Psoas muscle (tissue), 8 donors: ENCODE measurements around the gene OSM. TPM values are rescaled to one million over a fixed set of nuclear protein-coding genes. Genes with fewer than 3 reads are reported as not detected.
A peak's percentile ranks its signal among the peaks of the same experiment; 100 is the strongest.

Experiments used
- ATAC-seq, 4 donors: fragments of 200-7000 bp; cut with Tn5 transposase; one replicate each; pipeline ENCODE4 v1.9.1; 2020; ENCODE audit warnings: moderate library complexity in 3 of 4, mild to moderate bottlenecking in 2 of 4
- DNase-seq, 2 donors: peaks; one replicate each; pipeline ENCODE4 v3.0.0-alpha.2; 2020
- H3K27ac ChIP-seq: fragments of 200-600 bp; one replicate; pipeline ENCODE4 v1.8.0; 2022
- H3K27me3 ChIP-seq, 3 donors: fragments of 200-600 bp in 1 of 3; one replicate each; pipeline versions ENCODE4 v1.6.1 to v1.8.0; 2013 to 2022; ENCODE audit warnings: low read length in 2 of 3, mild to moderate bottlenecking in 2 of 3, moderate library complexity in 1 of 3; ENCODE audit not compliant: insufficient read depth in 3 of 3
- H3K36me3 ChIP-seq, 2 donors: fragments of 200-600 bp in 1 of 2; one replicate each; pipeline versions ENCODE4 v1.6.1 to v1.8.0; 2013 to 2022; ENCODE audit warnings: low read depth in 1 of 2, mild to moderate bottlenecking in 1 of 2, moderate library complexity in 1 of 2; ENCODE audit not compliant: insufficient read depth in 1 of 2
- H3K4me1 ChIP-seq: fragments of 200-600 bp; one replicate; pipeline ENCODE4 v1.8.0; 2022
- H3K4me3 ChIP-seq: fragments of 200-600 bp; one replicate; pipeline ENCODE4 v1.8.0; 2022; ENCODE audit warnings: mild to moderate bottlenecking
- H3K9me3 ChIP-seq: fragments of 200-600 bp; one replicate; pipeline ENCODE4 v1.8.0; 2022
- CTCF ChIP-seq: fragments of 200-600 bp; IDR thresholded peaks from one replicate; pipeline ENCODE4 v1.8.0; 2022; ENCODE audit warnings: antibody characterized with exemption
- WGBS, 3 donors: extraction: QIAGEN DNeasy Blood & Tissue Kit; methylation state at CpG; one replicate each; pipeline versions ENCODE4 v1.1.6 to v1.1.7; 2013; 5-methylcytosine and 5-hydroxymethylcytosine counted together
- intact Hi-C, 2 donors: fragments of 100-400 bp; cut with DNase I; formaldehyde crosslinking; loops; one replicate each; pipeline versions ENCODE4 v1.11.0 to v1.14.2; 2022
- polyA plus RNA-seq, 3 donors: library from polyadenylated mRNA; stranded (reverse); fragments of 200-250 nt; gene quantifications; one replicate each; pipeline ENCODE4 v1.2.3, GENCODE V29; 2013
- total RNA-seq, 4 donors: library from RNA; stranded (reverse); fragmentation: NEBNext Ultra II Directional in 2 of 4; extraction: Animal tissue kit (Norgen Biotek cat#: 25700) in 2 of 4; gene quantifications; one replicate each; pipeline versions ENCODE4 v1.2.1 to v1.2.4, GENCODE V29; 2021 to 2023
- donor health status: healthy with polysubstance abuse.
- donor health status: DM: no; HTN: no; CAD: no; lungs with moderate emphysema.
- donor health status: Bipolar disorder and iron deficiency.
- donor health status: healthy.
- donor health status: DM: yes; HTN: yes; CAD: no.
- donor health status: DM: no; HTN: no; CAD: no.
- donor health status: DM: no; HTN: no; CAD: no.
- donor health status: DM: yes; HTN: yes; CAD: no.

Gene OSM
- total and polyA plus RNA-seq, 7 donors, result 0.08 to 0.39 (median 0.23) TPM; not detected in 3

DNA sequence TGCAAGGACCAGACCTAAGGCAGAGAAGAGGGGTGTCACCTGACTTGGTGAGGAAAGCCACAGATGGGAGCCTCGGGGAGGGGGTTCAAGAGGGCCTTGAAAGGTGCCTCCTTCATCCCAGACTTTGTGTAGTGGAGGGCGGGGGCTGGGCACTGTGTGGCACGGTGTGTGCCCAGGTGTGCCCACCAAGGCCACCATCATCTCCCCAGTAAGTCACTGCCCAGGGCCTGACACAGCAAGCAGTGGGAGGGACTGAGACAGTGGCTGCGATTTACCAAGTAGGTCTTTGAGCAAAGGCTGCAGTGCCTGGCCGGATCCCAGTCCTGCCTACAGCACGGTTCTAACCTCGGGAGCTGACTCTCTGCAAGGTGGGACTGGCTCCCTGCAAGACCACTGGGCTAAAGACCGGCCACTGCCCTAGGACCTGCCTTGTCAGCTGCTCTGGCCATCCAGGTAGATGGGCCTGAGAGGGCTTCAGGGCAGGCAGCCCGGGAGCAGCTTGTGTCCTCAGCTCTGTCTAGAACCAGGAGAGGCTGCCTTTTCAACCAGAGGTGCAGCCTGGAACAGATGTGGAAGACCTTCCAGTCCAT is 1.4 kb downstream of the OSM start:
- H3K36me3 ChIP-seq, result no peaks in the 10 kb centered on the region
- no peaks in the 10 kb centered on the region for H3K9me3 ChIP-seq
- H3K27ac ChIP-seq, result no peak overlapping the region
- ATAC-seq (no peak), DNase-seq (no peak)
- intact Hi-C loops, result loop anchor here (2.0 to 10.0 kb wide), 2 partner anchors 122 to 220 kb away; partner anchors contain the start of gene RNF215 (in 1 of the 2)
- no peak overlapping the region for H3K4me3 ChIP-seq
- H3K4me1 ChIP-seq, result no peaks in the 10 kb centered on the region
- 84 to 88% (median 85%) methylated on average over 9 of the region's 9 CpGs for WGBS, 3 donors
- H3K27me3 ChIP-seq, result no peaks in the 10 kb centered on the region
- TF ChIP-seq CTCF, result no peak

DNA sequence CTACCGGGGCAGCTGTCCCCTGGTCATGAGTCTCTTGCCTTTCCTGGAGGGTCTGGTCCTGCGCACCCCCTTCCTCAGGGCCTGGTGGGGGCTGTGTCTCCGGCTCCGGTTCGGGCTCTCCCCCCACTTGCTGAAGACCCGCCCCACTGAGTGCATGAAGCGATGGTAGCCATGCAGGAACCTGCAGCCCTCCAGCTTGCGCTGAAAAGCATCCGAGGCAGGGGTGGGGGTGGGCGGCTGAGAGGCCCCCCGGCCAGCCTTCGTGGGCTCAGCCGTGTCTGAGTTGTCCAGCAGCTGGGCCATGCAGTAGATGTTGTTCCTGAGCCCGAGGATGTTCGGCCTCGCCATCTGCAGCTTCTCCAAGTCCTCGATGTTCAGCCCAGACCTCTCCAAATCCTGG is 2.8 kb downstream of the OSM start:
- WGBS, 3 donors, result 80 to 88% (median 82%) methylated on average over 17 of the region's 17 CpGs
- DNase-seq, result no peak
- Histone ChIP-seq H3K36me3 (no peaks in the 10 kb centered on the region), H3K4me3 (no peak overlapping the region), H3K4me1 (no peaks in the 10 kb centered on the region), H3K27me3 (no peaks in the 10 kb centered on the region), H3K9me3 (no peaks in the 10 kb centered on the region), H3K27ac (no peak overlapping the region)
- no peak for ATAC-seq
- intact Hi-C loops, result loop anchor here (1.0 to 10.0 kb wide), 4 partner anchors 23 to 221 kb away; partner anchors contain the start of gene RNF215 (in 2 of the 2)
- TF ChIP-seq CTCF, result no peak

DNA sequence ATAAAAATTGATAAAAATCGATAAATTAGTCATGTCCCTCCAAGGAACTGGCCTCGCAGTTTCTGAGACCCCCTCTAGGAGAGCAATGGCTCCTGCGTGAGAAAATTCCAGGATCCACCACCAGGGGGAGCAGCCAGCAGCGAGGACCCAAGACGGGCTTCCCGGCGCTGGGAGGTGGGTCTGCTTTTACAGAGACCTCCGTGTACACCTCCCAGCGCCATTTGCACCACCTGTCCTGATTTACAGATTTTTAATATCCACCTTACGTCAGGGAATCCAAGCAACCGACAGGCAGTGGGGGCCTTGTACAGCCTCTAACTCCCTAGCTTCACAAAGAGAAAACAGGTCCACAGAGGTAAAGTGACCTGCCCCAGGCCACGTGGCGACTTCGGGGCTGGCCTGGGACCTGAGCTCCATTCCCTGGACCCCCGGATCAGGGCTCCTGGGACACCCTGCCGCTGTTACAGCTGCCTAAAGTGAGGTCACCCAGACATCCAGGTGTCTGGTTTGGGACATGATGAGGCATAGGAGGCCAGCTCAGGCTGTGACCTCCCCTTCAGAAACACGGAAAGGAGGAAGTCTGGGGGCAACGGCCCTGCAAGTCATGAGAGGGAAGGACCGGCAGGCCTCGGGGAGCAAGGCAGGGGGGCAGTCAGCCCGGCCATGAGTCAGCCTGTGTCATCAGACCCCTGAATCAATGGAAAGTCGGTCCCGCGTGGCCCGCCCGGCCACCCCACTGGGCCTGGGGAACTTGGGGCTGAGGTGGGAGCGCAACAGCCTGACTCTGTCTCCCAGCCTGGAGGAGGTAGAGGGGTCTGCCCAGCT is 3.5 kb downstream of the OSM start:
- whole genome bisulfite sequencing, 3 donors, result 27 to 32% (median 30%) methylated on average over 27 of the region's 27 CpGs
- peak; percentile 98 for TF ChIP-seq CTCF
- Histone ChIP-seq H3K4me3 (peak overlapping the region; percentile 37), H3K27ac (no peak overlapping the region), H3K4me1 (no peaks in the 10 kb centered on the region), H3K27me3 (no peaks in the 10 kb centered on the region), H3K9me3 (no peaks in the 10 kb centered on the region), H3K36me3 (no peaks in the 10 kb centered on the region)
- intact Hi-C loops, result loop anchor here in 1 of 2 donors (1.0 to 10.0 kb wide), 3 partner anchors 24 to 222 kb away; partner anchors contain the start of gene RNF215
- peak; percentile 73 to 85 for DNase-seq
- ATAC-seq, result peak; percentile 60 to 87 (median 70)

DNA sequence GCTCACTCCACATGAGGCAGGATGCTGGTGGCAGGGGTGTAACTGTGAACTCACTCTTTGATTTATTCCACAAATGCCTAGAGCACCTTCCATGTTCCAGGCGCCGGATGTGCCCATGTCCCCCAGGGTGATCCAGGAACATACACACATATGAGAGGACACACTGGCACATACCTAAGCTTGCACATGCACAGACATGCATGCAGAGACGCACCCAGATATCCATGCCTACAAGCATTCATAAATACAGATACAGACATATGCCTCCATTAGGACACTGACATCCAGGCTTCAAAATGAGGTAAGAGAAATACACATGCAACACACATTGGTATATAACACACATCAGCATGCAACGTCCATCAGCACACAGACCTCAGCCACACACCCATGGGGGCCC is 4.5 kb downstream of the OSM start:
- no peak for DNase-seq
- intact Hi-C loops, result loop anchor here in 1 of 2 donors (10.0 kb wide), 1 partner anchor 223 kb away; no protein-coding TSS in a partner anchor
- no peak overlapping the region for H3K4me3 ChIP-seq
- no peaks in the 10 kb centered on the region for H3K36me3 ChIP-seq
- no peak for TF ChIP-seq CTCF
- WGBS, 3 donors, result 91 to 95% (median 92%) methylated on average over 4 of the region's 4 CpGs
- ATAC-seq, result no peak
- H3K27me3 ChIP-seq, result no peaks in the 10 kb centered on the region
- no peak overlapping the region for H3K27ac ChIP-seq
- no peaks in the 10 kb centered on the region for H3K4me1 ChIP-seq
- no peaks in the 10 kb centered on the region for H3K9me3 ChIP-seq
